RKO (cell line): ENCODE results near the gene OR2C3.
"Not testable (repeated sequence)": the region's sequence is repeated elsewhere in the genome, so short reads cannot be mapped to it uniquely, and the experiment has no call there.

ENCODE experiments used
- DNase-seq: peaks from one replicate; pipeline ENCODE4 v3.0.0-alpha.2; 2016; ENCODE audit warnings: low spot score

The OR2C3 gene

GRCh38 chr1:247517795-247518612 lies 18.2 kb downstream of the OR2C3 start:
- DNase-seq = no peak

DNA sequence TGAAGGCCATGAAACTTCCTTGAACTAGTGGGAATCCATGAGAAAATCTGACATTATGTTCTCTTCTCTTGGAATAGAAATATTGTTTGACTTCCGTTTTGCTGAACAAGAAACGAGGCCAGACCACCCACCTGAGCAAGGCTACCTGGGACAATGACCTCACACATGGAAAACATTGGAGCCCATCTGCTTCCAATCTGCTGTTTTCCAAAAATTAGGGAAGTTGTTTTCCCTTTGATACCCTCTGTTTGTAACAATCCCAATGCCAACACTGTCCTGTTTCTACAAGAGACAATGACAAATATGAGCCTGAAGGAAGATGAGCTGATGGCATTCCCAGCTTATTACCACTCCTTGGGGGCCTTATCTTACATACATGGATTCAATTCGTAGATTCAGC lies 29.4 kb downstream of the OR2C3 start:
- DNase-seq = no peak

GRCh38 chr1:247500865-247501264 lies 35.4 kb downstream of the OR2C3 start:
- no peak for DNase-seq

DNA sequence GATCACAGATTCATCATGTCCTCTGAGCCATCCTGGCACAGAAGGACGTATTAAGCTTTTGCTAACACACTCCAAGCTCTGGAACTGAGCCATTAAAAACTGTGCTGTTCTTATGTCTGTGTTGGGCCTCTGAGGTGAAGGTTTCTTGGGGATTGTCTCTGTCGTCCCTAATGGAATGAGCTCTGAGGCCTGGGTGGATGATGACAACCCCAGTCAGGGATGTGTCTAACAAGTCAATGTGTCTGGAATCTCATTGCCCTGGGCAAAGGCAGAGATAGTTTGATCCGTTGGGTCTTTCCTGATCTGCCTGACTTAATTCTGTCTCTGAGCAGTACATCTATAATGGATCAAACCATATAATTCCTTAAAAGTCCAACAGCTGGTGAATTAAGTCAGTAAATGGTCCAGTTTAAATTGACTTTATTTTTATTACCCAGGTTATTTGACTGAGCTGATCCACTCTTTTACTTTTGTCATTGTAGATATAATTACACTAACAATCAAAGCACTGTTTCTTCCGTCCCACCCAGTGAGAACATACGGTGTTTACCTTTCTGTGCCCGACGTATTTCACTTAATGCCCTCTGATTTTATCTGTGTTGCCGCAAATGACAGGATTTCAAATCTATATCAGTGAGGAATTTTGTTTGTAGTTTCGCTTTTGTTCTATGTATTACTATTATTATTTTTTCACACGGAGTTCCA lies 39.5 kb downstream of the OR2C3 start:
- DNase-seq = no peak

GRCh38 chr1:247494767-247495166 lies 41.5 kb downstream of the OR2C3 start:
- DNase-seq = no peak

GRCh38 chr1:247493106-247493505 lies 43.1 kb downstream of the OR2C3 start:
- no peak for DNase-seq

GRCh38 chr1:247491328-247491727 lies 44.9 kb downstream of the OR2C3 start:
- DNase-seq = no peak

DNA sequence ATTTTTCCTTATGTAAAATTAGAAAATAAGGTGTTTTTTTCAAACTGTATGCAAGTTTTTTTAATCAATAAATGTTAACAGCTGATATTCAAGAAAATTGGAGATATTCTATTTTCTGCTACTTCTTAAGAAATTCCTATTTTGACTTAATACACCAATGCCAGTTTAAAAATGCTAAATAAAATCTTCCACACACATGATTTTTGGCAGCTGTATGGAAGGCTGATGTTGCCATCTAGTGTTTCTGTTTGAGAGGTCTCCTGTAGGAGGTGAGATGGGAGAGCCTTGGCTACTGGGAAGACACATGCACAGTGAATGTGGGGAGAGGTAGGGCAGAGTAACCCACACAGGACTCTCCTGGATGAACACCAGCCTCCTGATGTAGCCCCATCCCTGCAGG lies 49.2 kb downstream of the OR2C3 start:
- DNase-seq = peak; percentile 62

GRCh38 chr1:247482747-247483146 lies 53.5 kb downstream of the OR2C3 start:
- no peak for DNase-seq

GRCh38 chr1:247476328-247477058 lies 59.7 kb downstream of the OR2C3 start:
- DNase-seq = not testable (repeated sequence)

DNA sequence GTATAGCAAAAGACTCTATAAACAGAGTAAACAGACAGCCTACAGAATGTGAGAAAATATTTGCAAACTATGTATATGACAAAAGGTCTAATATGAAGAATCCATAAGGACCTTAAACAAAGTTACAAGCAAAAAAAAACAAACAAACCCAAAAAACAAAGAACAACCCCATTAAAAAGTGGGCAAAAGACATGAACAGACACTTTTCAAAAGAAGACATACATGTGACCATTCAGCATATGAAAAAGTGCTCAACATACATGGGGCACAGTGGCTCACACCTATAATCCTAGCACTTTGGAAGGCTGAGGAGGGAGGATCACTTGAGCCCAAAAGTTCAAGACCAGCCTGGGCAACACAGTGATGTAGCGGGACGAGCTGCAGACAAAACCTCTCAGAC lies 60.4 kb downstream of the OR2C3 start:
- no peak for DNase-seq
